Suppressor macrophage (primary cell): ENCODE measurements around the gene KCND3.

ENCODE experiments used
- DNase-seq, 4 experiments: peaks; one replicate each; pipeline ENCODE4 v3.0.0-alpha.2; 2020 to 2022

Gene KCND3

GRCh38 chr1:111720977-111721786, 268.3 kb downstream of the KCND3 start:
- no peak for DNase-seq
